Thyroid gland (tissue), 4 donors: ENCODE measurements around the gene OGDHL. TPM values are rescaled to one million over a fixed set of nuclear protein-coding genes. Genes with fewer than 3 reads are reported as not detected.
"Not testable (repeated sequence)": the region's sequence is repeated elsewhere in the genome, so short reads cannot be mapped to it uniquely, and the experiment has no call there.

Experiments
- DNase-seq, 2 donors: peaks; one replicate each; pipeline ENCODE4 v3.0.0-alpha.2; 2019
- H3K27ac ChIP-seq, 3 donors: fragments of 200-600 bp; sonication (generic); 1 replicate in 2 of 3; 2 replicates in 1 of 3; pipeline ENCODE4 v1.5.1; 2016 to 2019; ENCODE audit warnings: mild to moderate bottlenecking in 1 of 3, moderate library complexity in 1 of 3
- H3K27me3 ChIP-seq: fragments of 200-600 bp; sonication (generic); one replicate; pipeline ENCODE4 v1.5.1; 2019
- H3K36me3 ChIP-seq, 2 donors: fragments of 200-600 bp; sonication (generic); one replicate each; pipeline ENCODE4 v1.5.1; 2016 to 2019
- H3K4me1 ChIP-seq, 2 donors: fragments of 200-600 bp; sonication (generic); one replicate each; pipeline ENCODE4 v1.5.1; 2017 to 2019
- H3K4me3 ChIP-seq, 3 donors: fragments of 200-600 bp; sonication (generic); replicated peaks in 1 of 3; 1 replicate in 2 of 3; 2 replicates in 1 of 3; pipeline ENCODE4 v1.5.1; 2016; ENCODE audit warnings: mild to moderate bottlenecking in 1 of 3
- H3K9me3 ChIP-seq: fragments of 200-600 bp; sonication (generic); one replicate; pipeline ENCODE4 v1.5.1; 2017
- CTCF ChIP-seq, 6 experiments: fragments of 200-600 bp in 3 of 6; fragments of 450-650 bp in 3 of 6; sonication (generic) in 3 of 6; IDR thresholded peaks; one replicate each; pipeline ENCODE4 v1.5.1; 2016 to 2019; ENCODE audit warnings: antibody characterized with exemption in 6 of 6, mild to moderate bottlenecking in 2 of 6, inconsistent platforms in 1 of 6, moderate library complexity in 1 of 6
- POLR2A ChIP-seq, 2 donors: fragments of 450-650 bp; IDR thresholded peaks; one replicate each; pipeline ENCODE4 v1.6.1; 2017; ENCODE audit warnings: antibody characterized with exemption in 2 of 2, mild to moderate bottlenecking in 2 of 2, moderate library complexity in 1 of 2
- WGBS, 2 donors: methylation state at CpG; one replicate each; pipeline ENCODE4 v1.1.5; 2017; 5-methylcytosine and 5-hydroxymethylcytosine counted together
- intact Hi-C: fragments of 100-400 bp; cut with DNase I; formaldehyde crosslinking; loops from one replicate; pipeline ENCODE4 v1.15.1; 2023
- total RNA-seq, 4 donors: library from RNA; depleted of rRNA; stranded (reverse); fragments of >200 nt; gene quantifications; one replicate each; pipeline ENCODE4 v1.2.3, GENCODE V29; 2016

OGDHL gene
- total RNA-seq, 4 donors from 2014 or later = 24.3 to 113 (median 70.0) TPM

GRCh38 chr10:49783645-49784044, 21.5 kb upstream of the OGDHL start:
- no peak overlapping the region for H3K27ac ChIP-seq
- H3K36me3 ChIP-seq = no peaks in the 10 kb centered on the region
- DNase-seq = no peak
- H3K4me1 ChIP-seq = no peaks in the 10 kb centered on the region
- WGBS, 2 donors = 39 to 48% methylated on average over 5 of the region's 5 CpGs
- H3K9me3 ChIP-seq = no peaks in the 10 kb centered on the region
- no peak for TF ChIP-seq CTCF (IDR thresholded peaks at IDR 0.05)
- TF ChIP-seq POLR2A (IDR thresholded peaks at IDR 0.05) = no peak
- no peaks in the 10 kb centered on the region for H3K27me3 ChIP-seq
- intact Hi-C loops = no loop called here
- no peak overlapping the region for H3K4me3 ChIP-seq

- DNase-seq = no peak
- H3K27ac ChIP-seq = no peak overlapping the region
- H3K4me1 ChIP-seq = no peaks in the 10 kb centered on the region
- TF ChIP-seq POLR2A (IDR thresholded peaks at IDR 0.05) = no peak
- no peak for TF ChIP-seq CTCF (IDR thresholded peaks at IDR 0.05)
- H3K4me3 ChIP-seq = no peak overlapping the region
- H3K9me3 ChIP-seq = no peaks in the 10 kb centered on the region
- H3K27me3 ChIP-seq = no peaks in the 10 kb centered on the region
- intact Hi-C loops = no loop called here
- H3K36me3 ChIP-seq = no peaks in the 10 kb centered on the region
Measured at GRCh38 chr10:49781247-49781646, 19.1 kb upstream of the OGDHL start.

GRCh38 chr10:49778197-49778596, 16.1 kb upstream of the OGDHL start:
- no peak overlapping the region for H3K27ac ChIP-seq
- no peaks in the 10 kb centered on the region for H3K9me3 ChIP-seq
- TF ChIP-seq CTCF (IDR thresholded peaks at IDR 0.05) = no peak
- TF ChIP-seq POLR2A (IDR thresholded peaks at IDR 0.05) = no peak
- H3K36me3 ChIP-seq = no peaks in the 10 kb centered on the region
- no peak overlapping the region for H3K4me3 ChIP-seq
- no peaks in the 10 kb centered on the region for H3K27me3 ChIP-seq
- WGBS, 2 donors = 70 to 74% methylated on average over 3 of the region's 3 CpGs
- intact Hi-C loops = no loop called here
- H3K4me1 ChIP-seq = no peaks in the 10 kb centered on the region
- no peak for DNase-seq

- TF ChIP-seq POLR2A (IDR thresholded peaks at IDR 0.05) (no peak), CTCF (IDR thresholded peaks at IDR 0.05) (no peak)
- Histone ChIP-seq H3K9me3 (no peaks in the 10 kb centered on the region), H3K27me3 (no peaks in the 10 kb centered on the region), H3K4me3 (no peak overlapping the region), H3K27ac (no peak overlapping the region), H3K36me3 (no peaks in the 10 kb centered on the region), H3K4me1 (no peaks in the 10 kb centered on the region)
- intact Hi-C loops = no loop called here
- no peak for DNase-seq
- WGBS, 2 donors = 77 to 83% methylated on average over 4 of the region's 4 CpGs
Measured at GRCh38 chr10:49776851-49777250, 14.7 kb upstream of the OGDHL start.

GRCh38 chr10:49775014-49775413, 12.9 kb upstream of the OGDHL start:
- Histone ChIP-seq H3K27me3 (no peaks in the 10 kb centered on the region), H3K36me3 (no peaks in the 10 kb centered on the region), H3K4me1 (no peaks in the 10 kb centered on the region), H3K27ac (no peak overlapping the region), H3K9me3 (no peaks in the 10 kb centered on the region), H3K4me3 (no peak overlapping the region)
- 74 to 84% methylated on average over 2 of the region's 2 CpGs for WGBS, 2 donors
- no peak for DNase-seq
- intact Hi-C loops = no loop called here
- TF ChIP-seq CTCF (IDR thresholded peaks at IDR 0.05) = no peak
- no peak for TF ChIP-seq POLR2A (IDR thresholded peaks at IDR 0.05)

GRCh38 chr10:49772944-49773343, 10.8 kb upstream of the OGDHL start:
- H3K27ac ChIP-seq, DNase-seq, H3K4me3 ChIP-seq, H3K36me3 ChIP-seq, H3K9me3 ChIP-seq, H3K4me1 ChIP-seq, intact Hi-C loops: not testable (repeated sequence)
- peaks cover 12% of the 10 kb centered on the region for H3K27me3 ChIP-seq
- WGBS, 2 donors = 44 to 48% methylated on average over 5 of the region's 5 CpGs

GRCh38 chr10:49771046-49771445, 8.9 kb upstream of the OGDHL start:
- H3K4me3 ChIP-seq, DNase-seq, H3K27ac ChIP-seq, H3K36me3 ChIP-seq, H3K4me1 ChIP-seq, H3K9me3 ChIP-seq, intact Hi-C loops: not testable (repeated sequence)
- 28 to 44% methylated on average over 11 of the region's 11 CpGs for WGBS, 2 donors
- peaks cover 16% of the 10 kb centered on the region for H3K27me3 ChIP-seq
